Middle frontal gyrus (tissue), 1 donor: ENCODE measurements around the gene RBM47.
"Not testable (repeated sequence)": the region's sequence is repeated elsewhere in the genome, so short reads cannot be mapped to it uniquely, and the experiment has no call there.

ENCODE experiments used
- DNase-seq: peaks from one replicate; pipeline ENCODE4 v3.0.0-alpha.2; 2015; ENCODE audit warnings: low spot score; ENCODE audit errors: extremely low spot score

The RBM47 gene

DNA sequence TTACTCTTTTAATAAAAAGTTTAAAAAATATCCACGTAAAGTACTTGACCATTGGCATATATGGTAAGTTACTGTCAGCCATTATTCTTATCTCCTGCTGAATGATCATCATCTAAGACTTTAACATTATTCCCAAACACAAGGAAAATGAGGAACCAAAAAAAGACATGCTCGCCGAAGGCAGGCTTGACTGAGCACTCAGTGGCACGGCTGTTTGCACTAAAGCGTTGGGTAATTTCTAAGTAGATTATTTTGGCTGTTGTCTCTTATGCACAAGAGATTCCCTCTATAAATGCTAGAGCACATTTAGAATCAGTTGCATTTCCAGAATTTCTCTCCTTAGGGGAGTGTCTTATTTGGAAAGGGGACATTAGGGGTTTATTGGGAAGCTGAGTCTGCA lies 211.7 kb downstream of the RBM47 start:
- no peak for DNase-seq

DNA sequence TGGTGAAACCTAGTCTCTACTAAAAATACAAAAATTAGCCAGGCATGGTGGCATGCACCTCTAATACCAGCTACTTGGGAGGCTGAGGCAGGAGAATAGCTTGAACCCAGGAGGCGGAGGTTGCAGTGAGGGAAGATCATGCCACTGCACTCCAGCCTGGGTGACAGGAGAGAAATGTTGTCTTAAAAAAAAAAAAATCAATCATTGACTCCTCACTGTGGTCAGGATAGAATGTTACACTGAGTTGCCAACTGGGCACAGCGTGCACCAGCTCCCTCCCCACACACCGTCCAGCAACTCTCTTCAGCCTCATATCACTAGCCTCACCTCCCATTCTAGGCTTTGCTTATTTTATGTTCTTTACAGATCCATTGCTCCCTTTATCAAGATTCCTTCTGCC lies 215.0 kb downstream of the RBM47 start:
- no peak for DNase-seq

DNA sequence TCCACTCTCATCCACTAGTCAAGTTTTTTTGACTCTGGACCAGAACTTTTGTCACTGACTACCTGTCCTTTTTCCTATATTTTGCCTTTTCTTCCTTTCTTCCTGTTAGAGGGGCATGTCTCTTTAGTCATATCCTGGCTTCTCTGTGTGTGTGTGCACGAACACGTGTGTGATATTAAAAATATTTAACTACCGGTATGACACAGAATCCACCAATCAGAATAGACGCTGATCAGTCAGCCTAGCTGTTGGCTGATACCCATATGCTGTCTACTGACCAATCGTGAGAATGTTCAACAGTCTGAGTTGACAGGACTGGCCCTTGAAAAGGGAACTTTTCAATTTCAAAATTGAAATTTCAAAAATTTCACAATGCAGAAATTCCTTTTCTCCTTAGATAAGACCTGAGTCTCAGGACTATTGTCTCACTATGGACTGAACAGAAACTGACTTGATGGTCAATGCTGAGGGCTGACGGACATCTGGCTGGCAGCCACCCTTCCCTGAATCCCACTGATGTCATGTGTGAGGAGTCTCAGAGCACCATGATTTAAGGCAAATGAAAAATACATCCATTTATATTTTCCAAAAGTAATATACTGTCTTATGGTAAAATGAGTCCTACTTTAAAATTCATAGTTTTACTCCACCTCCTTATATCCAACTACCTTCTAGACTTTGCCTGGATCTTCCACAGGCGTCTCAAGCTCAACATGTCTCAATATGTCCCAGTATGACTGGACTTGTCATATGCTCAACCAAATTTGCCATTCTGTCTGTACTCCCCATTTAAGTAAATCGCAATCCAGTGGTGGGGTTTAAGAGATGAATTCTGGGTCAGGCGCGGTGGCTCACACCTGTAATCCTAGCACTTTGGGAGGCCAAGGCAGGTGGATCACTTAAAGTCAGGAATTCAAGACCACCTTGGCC lies 216.5 kb downstream of the RBM47 start:
- no peak for DNase-seq

DNA sequence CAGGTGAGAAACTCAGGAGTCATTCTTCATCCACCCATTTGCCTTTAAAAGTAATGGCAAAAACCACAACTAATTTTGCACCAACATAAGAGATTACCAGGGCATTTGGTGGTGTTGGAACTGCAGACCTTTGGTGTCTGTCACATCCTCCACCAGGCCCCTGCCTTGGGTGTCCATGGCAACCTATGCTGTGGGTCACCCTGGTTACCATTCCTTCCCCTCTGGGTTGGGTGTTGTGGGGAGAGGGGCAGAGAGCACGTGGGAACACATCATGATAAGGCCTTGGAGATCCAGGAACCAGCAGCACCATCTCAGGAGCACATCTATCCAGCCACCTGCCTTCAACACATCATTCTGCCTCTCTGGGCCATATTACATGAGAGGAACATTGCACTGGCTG lies 217.3 kb downstream of the RBM47 start:
- DNase-seq: no peak

DNA sequence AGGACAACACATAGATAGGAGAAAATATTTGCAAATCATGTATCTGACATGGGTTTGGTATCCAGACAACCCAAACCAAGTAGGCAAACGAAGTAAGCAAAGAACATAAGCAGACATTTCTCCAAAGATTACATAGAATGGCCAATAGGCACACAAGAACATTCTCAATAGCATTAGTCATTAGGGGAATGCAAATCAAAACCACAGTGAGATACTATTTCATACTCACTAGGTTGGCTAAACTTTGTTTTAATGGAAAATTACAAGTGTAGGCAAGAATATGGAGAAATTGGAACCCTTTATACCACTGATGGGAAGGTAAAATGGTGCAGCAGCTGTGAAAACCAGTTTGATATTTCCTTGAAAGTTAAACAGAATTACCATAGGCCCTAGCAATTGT lies 219.8 kb downstream of the RBM47 start:
- DNase-seq: no peak

DNA sequence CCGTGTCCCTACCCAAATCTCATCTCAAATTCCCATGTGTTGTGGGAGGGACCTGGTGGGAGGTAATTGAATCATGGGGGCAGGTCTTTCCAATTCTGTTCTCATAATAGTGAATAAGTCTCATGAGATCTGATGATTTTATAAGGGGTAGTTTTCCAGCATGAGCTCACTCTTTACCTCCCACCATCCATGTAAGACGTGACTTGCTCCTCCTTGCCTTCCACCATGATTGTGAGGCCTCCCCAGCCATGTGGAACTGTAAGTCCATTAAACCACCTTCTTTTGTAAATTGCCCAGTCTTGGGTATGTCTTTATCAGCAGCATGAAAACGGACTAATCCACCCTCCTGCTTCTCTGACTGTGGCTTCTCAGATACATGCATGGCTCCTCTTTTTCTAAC lies 222.2 kb downstream of the RBM47 start:
- DNase-seq: not testable (repeated sequence)

DNA sequence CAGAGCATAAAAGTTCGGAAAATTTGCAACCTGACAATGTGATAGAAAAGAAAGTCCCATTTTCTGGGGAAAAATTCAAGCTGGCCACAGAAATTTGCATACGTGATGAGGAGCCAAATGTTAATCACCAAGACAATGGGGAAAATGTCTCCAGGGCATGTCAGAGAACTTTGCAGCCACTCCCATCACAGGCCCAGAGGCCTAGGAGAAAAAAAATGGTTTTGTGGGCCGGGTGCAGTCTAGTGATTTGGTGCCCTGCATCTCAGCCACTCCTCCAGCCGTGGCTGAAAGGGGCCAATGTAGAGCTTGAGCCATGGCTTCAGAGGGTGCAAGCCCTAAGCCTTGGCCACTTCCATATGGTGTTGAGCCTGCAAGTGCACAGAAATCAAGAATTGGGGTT lies 223.3 kb downstream of the RBM47 start:
- DNase-seq: no peak

DNA sequence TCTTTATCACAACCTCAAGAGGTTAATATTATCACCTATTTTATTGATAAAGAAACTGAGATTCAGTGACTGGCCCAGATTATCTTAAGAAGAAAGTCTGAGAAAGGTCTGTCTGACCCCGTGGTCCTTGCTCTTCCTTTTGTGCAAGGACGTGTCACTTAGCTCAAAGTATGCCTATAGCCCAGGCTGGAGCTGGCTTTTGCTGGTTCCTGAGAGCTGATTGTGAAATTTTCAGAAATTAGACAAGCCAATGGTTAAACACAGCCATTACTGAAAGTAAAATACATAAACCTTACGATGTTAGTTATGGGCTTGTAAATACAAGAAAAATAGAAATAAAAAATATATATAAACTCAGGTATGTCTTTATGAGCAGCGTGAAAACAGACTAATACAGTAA lies 224.5 kb downstream of the RBM47 start:
- no peak for DNase-seq

DNA sequence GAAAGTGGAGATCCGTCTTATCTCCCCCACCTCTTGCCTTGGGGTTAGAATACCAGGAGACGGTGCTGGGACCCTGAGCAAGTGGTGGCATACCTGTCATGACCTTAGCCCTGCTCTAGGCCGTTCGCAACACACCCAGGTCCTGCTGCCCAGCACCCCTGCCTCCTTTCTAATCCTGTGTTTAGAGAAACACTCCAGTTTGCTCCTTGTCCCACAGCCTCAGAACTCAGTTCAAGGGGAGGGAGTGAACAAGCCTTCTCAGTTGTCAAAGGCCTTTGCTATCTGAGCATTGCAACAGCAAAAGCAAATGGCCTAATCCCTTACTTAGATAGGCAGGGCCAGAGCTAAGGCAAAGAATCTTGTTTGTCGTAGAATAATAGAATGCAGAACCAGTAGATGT lies 226.6 kb downstream of the RBM47 start:
- no peak for DNase-seq

DNA sequence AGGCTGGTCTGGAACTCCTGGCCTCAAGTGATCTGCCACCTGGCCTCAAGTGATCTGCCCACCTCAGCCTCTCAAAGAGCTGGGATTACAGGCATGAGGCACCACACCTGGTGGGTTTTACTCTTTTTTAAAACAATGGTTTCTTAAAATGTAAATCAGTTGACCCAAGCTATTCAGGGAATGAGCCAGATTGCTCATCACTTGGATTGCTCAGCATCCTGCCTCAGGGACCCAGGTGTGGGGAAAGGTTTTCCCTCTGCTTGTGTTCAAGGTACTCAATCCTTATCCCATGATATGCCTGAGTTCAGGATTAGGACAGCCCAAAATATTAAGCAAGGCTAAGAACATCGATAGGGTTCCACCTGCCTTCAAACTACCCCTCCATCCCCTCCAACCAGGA lies 227.1 kb downstream of the RBM47 start:
- DNase-seq: no peak

DNA sequence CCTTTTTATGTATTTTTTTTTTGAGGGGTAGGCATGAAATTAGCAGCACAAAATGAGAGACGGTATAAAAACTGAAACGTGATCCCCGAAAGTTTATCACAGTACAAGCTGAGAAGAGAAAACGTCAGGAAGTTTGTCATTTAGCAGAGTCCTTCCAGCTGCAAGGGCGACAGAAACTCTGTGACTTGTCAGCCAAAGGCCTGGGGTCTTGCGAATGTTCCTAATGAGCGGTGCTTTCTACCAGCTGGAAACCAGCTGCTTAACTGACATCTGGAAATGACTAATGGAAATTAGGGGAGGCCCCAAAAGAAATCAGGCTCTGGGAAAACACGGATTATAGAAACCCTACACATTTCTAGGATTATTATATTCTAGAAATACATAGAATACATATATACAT lies 228.0 kb downstream of the RBM47 start:
- no peak for DNase-seq

DNA sequence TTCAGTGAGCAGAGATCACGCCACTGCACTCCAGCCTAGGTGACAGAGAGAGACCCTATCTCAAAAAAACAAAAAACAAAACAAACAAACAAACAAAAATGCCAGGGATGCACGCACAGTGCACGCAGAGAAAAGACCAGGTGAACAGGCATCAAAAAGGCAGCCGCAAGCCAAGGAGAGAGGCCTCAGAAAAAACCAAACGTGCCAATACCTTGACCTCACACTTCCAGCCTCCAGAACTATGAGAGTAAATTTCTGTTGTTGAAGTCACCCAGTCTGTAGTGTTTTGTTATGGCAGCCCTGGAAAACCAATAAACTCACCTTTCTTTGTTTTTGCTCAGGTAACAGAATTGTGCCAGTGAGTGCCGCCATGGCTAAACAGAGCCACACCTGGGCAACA lies 228.6 kb downstream of the RBM47 start:
- DNase-seq: no peak

DNA sequence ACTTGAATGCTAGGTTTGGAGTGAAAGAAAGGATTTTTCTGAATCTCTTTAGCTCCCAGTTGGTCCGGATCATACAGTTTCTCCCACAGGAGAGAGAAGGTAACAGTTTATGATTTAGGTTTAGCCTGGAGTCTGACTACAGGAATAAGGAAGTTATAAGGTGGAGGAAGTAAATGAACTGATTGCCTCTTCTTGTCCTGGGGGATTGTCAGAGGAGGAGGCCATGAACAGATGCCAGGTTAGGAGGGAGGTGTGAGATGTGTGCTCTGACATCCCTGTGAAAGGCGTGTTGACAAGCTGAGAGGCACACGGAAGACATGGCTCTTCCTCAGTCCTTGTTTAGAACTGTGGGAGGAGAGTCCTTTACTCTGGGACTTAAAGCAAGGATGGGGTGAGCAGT lies 230.1 kb downstream of the RBM47 start:
- no peak for DNase-seq

DNA sequence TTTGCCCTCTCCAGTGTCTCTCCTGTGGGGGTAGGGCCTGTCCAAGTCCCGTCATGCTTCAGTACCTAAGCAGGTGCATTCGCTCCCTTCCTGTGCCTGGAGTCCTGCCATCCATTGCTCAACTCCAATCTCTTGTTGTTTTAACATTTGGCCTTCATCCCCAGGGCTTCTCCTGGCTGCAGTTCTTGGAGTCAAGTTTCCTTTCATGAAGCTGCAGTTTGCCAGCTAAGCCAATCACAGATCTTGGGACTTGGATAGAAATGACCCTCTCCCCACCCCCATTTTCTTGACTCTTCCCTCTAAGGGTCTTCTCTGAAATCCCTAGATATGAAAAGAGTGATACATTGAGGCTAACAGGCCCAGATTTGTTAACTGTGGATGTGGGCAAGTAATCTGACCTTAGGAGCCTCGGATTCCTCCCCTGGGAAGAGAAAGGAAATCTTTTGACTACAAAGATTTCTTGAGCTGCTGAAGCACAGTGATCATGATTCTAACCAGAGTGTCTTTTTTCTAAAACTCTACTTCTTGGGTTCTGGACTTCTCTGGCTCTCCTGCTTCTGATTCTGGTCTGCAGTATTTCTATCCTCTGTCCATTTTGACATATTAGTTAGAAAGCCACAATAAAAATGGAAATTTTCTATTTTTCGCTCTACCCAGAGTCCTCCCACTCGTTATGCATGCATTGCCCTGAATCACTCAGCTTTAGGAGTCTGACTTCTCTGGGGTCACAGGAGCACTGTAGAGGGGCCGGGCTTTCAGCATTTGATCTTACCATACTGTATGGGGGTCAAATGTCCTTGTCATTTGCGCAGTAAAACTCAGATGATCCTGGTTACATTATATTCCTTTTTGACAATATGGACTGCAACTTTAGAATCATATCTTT lies 233.5 kb downstream of the RBM47 start:
- DNase-seq: no peak

DNA sequence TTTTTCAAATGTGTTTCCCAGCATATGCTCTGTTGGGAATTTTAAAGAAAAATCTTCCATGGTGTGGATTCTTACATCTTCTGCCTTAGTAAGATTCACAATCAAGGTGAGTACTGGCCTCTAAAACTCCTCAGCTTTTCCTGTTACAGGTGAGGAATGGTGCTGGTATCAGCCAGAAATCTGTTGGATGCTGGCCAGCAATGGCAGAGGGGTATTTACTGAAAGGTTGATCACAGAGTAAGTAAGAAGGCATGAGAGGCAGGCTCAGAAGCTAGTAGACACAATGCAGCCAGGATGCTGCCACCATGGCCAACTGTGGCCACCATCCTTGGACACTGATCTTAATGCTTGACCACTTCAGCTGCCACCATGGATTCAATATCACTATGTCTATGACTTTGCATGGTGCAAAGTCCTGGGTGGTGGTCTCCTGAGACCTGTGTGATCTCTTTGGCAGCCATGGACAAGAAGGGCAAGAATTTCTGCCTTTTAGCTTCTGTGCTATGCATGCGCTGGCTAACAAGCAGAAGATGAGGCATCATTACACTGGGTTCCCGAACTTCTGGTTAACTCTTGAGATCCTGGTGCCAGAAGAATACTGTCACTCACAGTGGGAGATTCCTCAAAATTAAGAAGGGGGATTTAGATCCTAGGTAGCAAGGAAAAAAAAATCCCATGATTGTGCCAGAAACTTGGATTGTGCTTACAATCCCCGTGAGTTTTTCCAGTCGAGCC lies 234.3 kb downstream of the RBM47 start:
- DNase-seq: no peak

DNA sequence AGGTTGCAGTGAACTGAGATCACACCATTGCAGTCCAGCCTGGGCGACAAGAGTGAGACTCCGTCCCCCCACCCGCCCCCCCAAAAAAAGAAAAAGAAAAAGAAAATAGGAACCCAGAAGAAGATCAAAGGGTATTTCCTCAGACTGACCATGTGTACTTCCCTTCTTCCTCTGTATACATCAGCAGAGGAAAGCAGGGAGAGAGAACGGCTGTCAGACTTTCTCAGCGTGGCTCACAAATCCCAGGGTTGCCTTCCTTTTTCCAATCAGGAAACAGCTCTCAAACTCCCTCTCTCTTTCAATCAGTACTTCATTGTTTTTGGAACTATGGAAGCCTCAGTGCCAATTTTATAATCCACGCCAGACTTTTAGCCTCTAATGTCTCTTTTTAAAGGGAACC lies 235.4 kb downstream of the RBM47 start:
- no peak for DNase-seq

DNA sequence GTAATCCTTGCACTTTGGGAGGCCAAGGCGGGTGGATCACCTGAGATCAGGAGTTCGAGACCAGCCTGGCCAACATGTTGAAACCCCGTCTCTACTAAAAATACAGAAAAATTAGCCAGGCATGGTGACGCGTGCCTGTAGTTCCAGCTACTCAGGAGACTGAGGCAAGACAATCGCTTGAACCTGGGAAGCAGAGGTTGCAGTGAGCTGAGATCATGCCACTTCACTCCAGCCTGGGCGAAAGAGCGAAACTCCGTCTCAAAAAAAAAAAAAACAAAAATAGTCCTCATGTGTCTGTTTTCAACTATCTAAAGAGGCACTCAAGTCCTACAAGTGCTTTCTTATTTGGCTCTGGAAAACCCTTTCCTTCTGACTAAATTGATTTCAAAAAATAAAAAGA lies 237.4 kb downstream of the RBM47 start:
- not testable (repeated sequence) for DNase-seq

DNA sequence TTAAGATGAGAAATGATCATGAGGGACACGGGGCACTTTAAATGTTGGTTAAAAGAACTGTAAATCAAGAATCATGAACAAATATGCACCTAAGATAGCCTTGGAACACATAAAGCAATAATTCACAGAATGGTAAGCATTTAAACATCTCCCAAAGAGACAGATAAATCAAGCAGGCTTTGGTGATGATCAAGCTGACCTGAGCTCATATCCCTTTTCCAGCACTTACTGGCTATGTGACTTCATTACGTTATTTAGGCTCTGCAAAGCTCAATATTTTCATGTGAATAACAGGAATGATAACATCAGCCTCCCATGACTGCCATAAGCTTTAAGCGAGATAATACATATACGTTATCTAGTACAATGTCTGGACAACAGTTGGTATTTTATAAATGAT lies 239.7 kb downstream of the RBM47 start:
- DNase-seq: no peak

DNA sequence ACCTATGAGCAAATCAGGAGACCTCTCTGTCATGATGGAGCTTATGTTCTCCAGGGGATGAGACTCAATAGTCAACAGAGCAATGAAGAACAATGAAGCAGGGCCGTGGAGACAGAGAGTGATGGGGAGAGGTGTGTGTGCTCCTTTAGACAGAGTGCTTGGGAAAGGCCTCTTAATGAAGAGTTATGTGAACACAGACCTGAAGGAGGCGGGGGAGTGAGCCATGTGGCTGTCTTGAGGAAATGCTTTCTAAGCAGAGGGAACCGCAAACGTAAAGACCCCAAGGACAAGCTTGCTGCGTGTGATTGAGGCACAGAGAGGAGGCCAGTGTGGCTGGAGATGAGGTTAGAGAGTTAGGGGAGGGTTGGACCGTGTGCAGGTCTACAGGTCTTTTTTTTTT lies 241.4 kb downstream of the RBM47 start:
- DNase-seq: no peak

DNA sequence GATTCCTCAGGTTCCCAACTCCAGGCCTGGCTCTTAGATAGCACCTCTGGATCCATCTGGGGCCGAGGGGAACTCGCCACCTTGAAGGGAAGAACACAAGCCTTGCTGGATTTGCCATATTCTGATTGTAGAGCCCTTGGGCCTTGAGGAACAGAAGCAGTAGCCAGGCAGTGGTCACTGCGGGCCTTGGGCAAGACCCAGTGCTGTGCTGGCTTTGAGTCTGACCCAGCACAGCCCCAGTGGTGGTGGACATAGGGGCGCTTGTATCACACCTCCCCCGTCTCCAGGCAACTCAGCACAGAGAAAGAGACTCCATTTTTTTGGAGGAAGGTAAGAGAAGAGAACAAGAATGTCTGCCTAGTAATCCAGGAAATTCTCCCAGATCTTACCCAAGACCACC lies 249.0 kb downstream of the RBM47 start:
- DNase-seq: no peak

DNA sequence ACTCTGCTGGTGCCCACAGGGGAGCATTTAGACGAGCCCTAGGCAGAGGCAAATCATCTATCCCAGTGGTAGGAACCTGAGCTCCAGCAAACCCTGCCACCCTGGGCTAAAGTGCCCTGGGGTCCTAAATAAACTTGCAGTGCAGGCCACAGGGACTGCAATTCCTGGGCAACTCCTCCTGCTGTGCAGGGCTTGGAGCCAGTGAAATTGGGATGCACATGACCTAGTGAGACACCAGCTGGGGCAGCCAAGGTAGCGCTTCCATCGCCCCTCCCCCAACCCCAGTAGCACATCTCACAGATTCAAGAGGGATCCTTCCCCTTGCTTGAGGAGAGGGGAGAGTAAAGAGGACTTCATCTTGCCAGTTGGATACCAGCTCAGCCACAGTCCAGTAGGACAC lies 250.4 kb downstream of the RBM47 start:
- no peak for DNase-seq

DNA sequence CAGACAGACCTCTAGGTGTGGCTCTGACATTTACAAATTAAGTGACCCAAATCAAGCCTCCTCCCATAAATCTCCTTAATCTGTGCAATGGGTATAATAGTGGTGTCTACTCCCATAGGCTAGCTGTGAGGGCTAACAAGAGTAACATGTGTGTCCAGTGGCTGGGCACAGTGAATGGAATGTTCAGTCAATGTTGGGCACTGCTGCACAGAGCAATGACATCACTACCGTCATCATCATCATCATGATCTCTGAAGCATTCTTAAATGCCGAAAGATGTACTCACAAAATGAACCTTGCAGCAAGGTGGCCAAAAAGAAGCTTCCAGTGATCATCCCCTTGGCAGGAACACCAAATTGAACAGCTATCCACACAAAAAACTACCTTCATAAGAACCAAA lies 251.0 kb downstream of the RBM47 start:
- no peak for DNase-seq
